ENCODE measurements around the gene DPP6.

GRCh38 chr7:154905146-154905545, 852.9 kb downstream of the DPP6 start:
- no peak for TF ChIP-seq POLR2AphosphoS5 (IDR thresholded peaks at IDR 0.05; ENCODE audit: borderline replicate concordance, low read depth, low read length)
- no peak for TF ChIP-seq EZH2 (IDR thresholded peaks at IDR 0.05)
- no peak for TF ChIP-seq FOXP2 (optimal IDR thresholded peaks at IDR 0.05; ENCODE audit: control extremely low read depth, extremely low read length, insufficient read depth)
